ENCODE results near the gene PHF20.

- TF ChIP-seq EZH2 (optimal IDR thresholded peaks at IDR 0.05; ENCODE audit: low read depth, low read length), result no peak
- TF ChIP-seq, protein P1, sequence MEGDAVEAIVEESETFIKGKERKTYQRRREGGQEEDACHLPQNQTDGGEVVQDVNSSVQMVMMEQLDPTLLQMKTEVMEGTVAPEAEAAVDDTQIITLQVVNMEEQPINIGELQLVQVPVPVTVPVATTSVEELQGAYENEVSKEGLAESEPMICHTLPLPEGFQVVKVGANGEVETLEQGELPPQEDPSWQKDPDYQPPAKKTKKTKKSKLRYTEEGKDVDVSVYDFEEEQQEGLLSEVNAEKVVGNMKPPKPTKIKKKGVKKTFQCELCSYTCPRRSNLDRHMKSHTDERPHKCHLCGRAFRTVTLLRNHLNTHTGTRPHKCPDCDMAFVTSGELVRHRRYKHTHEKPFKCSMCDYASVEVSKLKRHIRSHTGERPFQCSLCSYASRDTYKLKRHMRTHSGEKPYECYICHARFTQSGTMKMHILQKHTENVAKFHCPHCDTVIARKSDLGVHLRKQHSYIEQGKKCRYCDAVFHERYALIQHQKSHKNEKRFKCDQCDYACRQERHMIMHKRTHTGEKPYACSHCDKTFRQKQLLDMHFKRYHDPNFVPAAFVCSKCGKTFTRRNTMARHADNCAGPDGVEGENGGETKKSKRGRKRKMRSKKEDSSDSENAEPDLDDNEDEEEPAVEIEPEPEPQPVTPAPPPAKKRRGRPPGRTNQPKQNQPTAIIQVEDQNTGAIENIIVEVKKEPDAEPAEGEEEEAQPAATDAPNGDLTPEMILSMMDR (IDR thresholded peaks at IDR 0.05; ENCODE audit: low read length), result no peak
- no peak for TF ChIP-seq EZH2phosphoT487 (IDR thresholded peaks at IDR 0.05; ENCODE audit: low read length)
These were observed 138.4 kb downstream of the PHF20 start for GRCh38 chr20:35910254-35910653.
